Left kidney (tissue), 2 donors: ENCODE data around the gene SRP68. TPM values are rescaled to one million over a fixed set of nuclear protein-coding genes. Genes with fewer than 3 reads are reported as not detected.
A peak's percentile ranks its signal among the peaks of the same experiment; 100 is the strongest.

Experiments used
- DNase-seq: peaks from one replicate; pipeline ENCODE4 v3.0.0-alpha.2; 2013
- polyA plus RNA-seq: library from polyadenylated mRNA; unstranded; fragments of 120-200 nt; gene quantifications from one replicate; pipeline ENCODE4 v1.2.1, GENCODE V29; 2013; ENCODE audit not compliant: insufficient read length

The SRP68 gene
- polyA plus RNA-seq, 1 donor, result 105 TPM

- DNase-seq, result no peak
These were observed 53.5 kb downstream of the SRP68 start for GRCh38 chr17:76018801-76019200.

GRCh38 chr17:76018340-76018680 is 54.0 kb downstream of the SRP68 start:
- DNase-seq, result no peak

- DNase-seq, result no peak
These were observed 54.6 kb downstream of the SRP68 start for GRCh38 chr17:76017481-76018339.

GRCh38 chr17:76014925-76015261 is 57.4 kb downstream of the SRP68 start:
- no peak for DNase-seq

GRCh38 chr17:76014100-76014924 is 58.0 kb downstream of the SRP68 start:
- peak; percentile 69 for DNase-seq

- no peak for DNase-seq
These were observed 58.9 kb downstream of the SRP68 start for GRCh38 chr17:76013377-76013932.

GRCh38 chr17:76011951-76012350 is 60.4 kb downstream of the SRP68 start:
- no peak for DNase-seq

GRCh38 chr17:76009969-76010661 is 62.2 kb downstream of the SRP68 start:
- no peak for DNase-seq

GRCh38 chr17:76009447-76009846 is 62.9 kb downstream of the SRP68 start:
- no peak for DNase-seq

GRCh38 chr17:76008630-76009425 is 63.5 kb downstream of the SRP68 start:
- DNase-seq, result no peak

- no peak for DNase-seq
These were observed 64.1 kb downstream of the SRP68 start for GRCh38 chr17:76008208-76008607.

GRCh38 chr17:76007850-76008165 is 64.5 kb downstream of the SRP68 start:
- no peak for DNase-seq

GRCh38 chr17:76007131-76007849 is 65.0 kb downstream of the SRP68 start:
- DNase-seq, result no peak

- peak; percentile 57 for DNase-seq
These were observed 66.8 kb downstream of the SRP68 start for GRCh38 chr17:76005263-76006149.

- no peak for DNase-seq
These were observed 67.5 kb downstream of the SRP68 start for GRCh38 chr17:76004750-76005262.

- DNase-seq, result no peak
These were observed 68.4 kb downstream of the SRP68 start for GRCh38 chr17:76003915-76004314.

- no peak for DNase-seq
These were observed 70.2 kb downstream of the SRP68 start for GRCh38 chr17:76002100-76002499.

- DNase-seq, result no peak
These were observed 71.4 kb downstream of the SRP68 start, which contains the start of gene CDK3 for GRCh38 chr17:76000755-76001521. Gene CDK3 (plus strand): TSS chr17:76000855. CDS start chr17:76001426, 571 bp downstream.
